Colon (tissue), 2 donors: ENCODE results near the gene PRKCE.
"Not testable (repeated sequence)": the region's sequence is repeated elsewhere in the genome, so short reads cannot be mapped to it uniquely, and the experiment has no call there.

Experiments
- FAIRE-seq: peaks from 2 replicates; lab custom pipeline; 2012; peaks lifted over from hg19 to GRCh38; lab: Jason Lieb, UNC
- donor health status: control.
- donor health status: control.

Gene PRKCE

GRCh38 chr2:45864121-45864520 is 212.6 kb downstream of the PRKCE start:
- no peak for FAIRE-seq

- FAIRE-seq = no peak
Observed at GRCh38 chr2:45867349-45867748, 215.9 kb downstream of the PRKCE start.

- no peak for FAIRE-seq
Observed at GRCh38 chr2:45867800-45868199, 216.3 kb downstream of the PRKCE start.

GRCh38 chr2:45869165-45869501 is 217.7 kb downstream of the PRKCE start:
- FAIRE-seq = no peak

GRCh38 chr2:45871025-45871424 is 219.6 kb downstream of the PRKCE start:
- FAIRE-seq = no peak

GRCh38 chr2:45871541-45871940 is 220.1 kb downstream of the PRKCE start:
- no peak for FAIRE-seq

- FAIRE-seq = no peak
Observed at GRCh38 chr2:45872211-45872610, 220.7 kb downstream of the PRKCE start.

- no peak for FAIRE-seq
Observed at GRCh38 chr2:45874344-45874743, 222.9 kb downstream of the PRKCE start.

- FAIRE-seq = no peak
Observed at GRCh38 chr2:45876611-45877010, 225.1 kb downstream of the PRKCE start.

GRCh38 chr2:45879406-45879805 is 227.9 kb downstream of the PRKCE start:
- FAIRE-seq = no peak

GRCh38 chr2:45879936-45880335 is 228.5 kb downstream of the PRKCE start:
- FAIRE-seq = no peak

- no peak for FAIRE-seq
Observed at GRCh38 chr2:45881970-45882581, 230.6 kb downstream of the PRKCE start.

GRCh38 chr2:45882707-45883602 is 231.5 kb downstream of the PRKCE start:
- FAIRE-seq = no peak

GRCh38 chr2:45883603-45884000 is 232.1 kb downstream of the PRKCE start:
- FAIRE-seq = no peak

GRCh38 chr2:45884126-45884525 is 232.7 kb downstream of the PRKCE start:
- no peak for FAIRE-seq

- FAIRE-seq = no peak
Observed at GRCh38 chr2:45885171-45885621, 233.7 kb downstream of the PRKCE start.

GRCh38 chr2:45886171-45886663 is 234.7 kb downstream of the PRKCE start:
- no peak for FAIRE-seq

- no peak for FAIRE-seq
Observed at GRCh38 chr2:45888167-45888566, 236.7 kb downstream of the PRKCE start.

- no peak for FAIRE-seq
Observed at GRCh38 chr2:45888641-45889040, 237.2 kb downstream of the PRKCE start.

GRCh38 chr2:45889053-45889452 is 237.6 kb downstream of the PRKCE start:
- FAIRE-seq = no peak

GRCh38 chr2:45889620-45890370 is 238.3 kb downstream of the PRKCE start:
- no peak for FAIRE-seq

GRCh38 chr2:45890371-45890646 is 238.8 kb downstream of the PRKCE start:
- not testable (repeated sequence) for FAIRE-seq

GRCh38 chr2:45890819-45891218 is 239.3 kb downstream of the PRKCE start:
- FAIRE-seq = no peak
